HepG2 (cell line): ENCODE measurements around the gene ADD2. TPM values are rescaled to one million over a fixed set of nuclear protein-coding genes. Genes with fewer than 3 reads are reported as not detected.

Experiments
- ATAC-seq: fragments of 200-7000 bp; cut with Tn5 transposase; 3 replicates; pipeline ENCODE4 v1.9.1; 2020; ENCODE audit warnings: mild to moderate bottlenecking, moderate library complexity
- BruUV-seq: library from RNA; stranded (reverse); fragments of 400-500 nt; replicated peaks from 2 replicates; lab custom pipeline; 2021; lab: Mats Ljungman, UMichigan
- CTCF ChIA-PET: fragments of 300-600 bp; formaldehyde crosslinking; extraction: SDS; loops from one replicate; lab custom pipeline; 2021; ENCODE audit warnings: low total read pairs, inconsistent platforms, low intra/inter-chr PET ratio; lab: Yijun Ruan, JAX
- POLR2A ChIA-PET: fragments of 350-600 bp; sonication (Branson Sonifier 250); formaldehyde crosslinking; loops from one replicate; lab custom pipeline; 2020; ENCODE audit warnings: antibody characterized with exemption, inconsistent platforms; lab: Yijun Ruan, JAX
- DNase-seq: peaks from one replicate; pipeline ENCODE4 v3.0.0-alpha.2; 2015; ENCODE audit warnings: low spot score
- FAIRE-seq: peaks from 3 replicates; lab custom pipeline; 2011; peaks lifted over from hg19 to GRCh38; lab: Jason Lieb, UNC
- H2AFZ ChIP-seq: one replicate; pipeline ENCODE4 v1.6.1; 2011; ENCODE audit warnings: low read length, inconsistent platforms
- H3K27ac ChIP-seq: fragments of 300-600 bp; 3 replicates; pipeline ENCODE4 v1.8.0; 2011; ENCODE audit warnings: mixed run types, mild to moderate bottlenecking, mixed read lengths, low read length, inconsistent platforms; ENCODE audit not compliant: insufficient read depth; ENCODE audit errors: extremely low read length
- H3K27me3 ChIP-seq, 2 experiments: fragments of 200-600 bp in 1 of 2; 2 replicates in 1 of 2; 3 replicates in 1 of 2; pipeline versions ENCODE4 v1.6.0 to v1.8.0; 2011; ENCODE audit warnings: low read length in 2 of 2, mild to moderate bottlenecking in 2 of 2, moderate library complexity in 2 of 2, inconsistent platforms in 1 of 2; ENCODE audit not compliant: insufficient read depth in 2 of 2, control insufficient read depth in 1 of 2
- H3K36me3 ChIP-seq, 2 experiments: fragments of 200-600 bp in 1 of 2; replicated peaks in 1 of 2; 2 replicates in 1 of 2; 3 replicates in 1 of 2; pipeline versions ENCODE4 v1.5.1 to v1.8.0; 2011; ENCODE audit warnings: low read length in 2 of 2, inconsistent platforms in 1 of 2; ENCODE audit not compliant: insufficient read depth in 2 of 2, control insufficient read depth in 1 of 2
- H3K4me1 ChIP-seq: 2 replicates; pipeline ENCODE4 v1.5.1; 2012; ENCODE audit warnings: low read length, inconsistent platforms; ENCODE audit not compliant: insufficient read depth
- H3K4me2 ChIP-seq: 2 replicates; pipeline ENCODE4 v1.6.0; 2011; ENCODE audit warnings: low read depth, low read length, inconsistent platforms
- H3K4me3 ChIP-seq, 3 experiments: fragments of 200-600 bp in 1 of 3; sonication (generic), shearing (Covaris generic) in 1 of 3; replicated peaks in 1 of 3; 2 replicates each; pipeline ENCODE4 v1.5.1; 2011 to 2016; ENCODE audit warnings: low read length in 3 of 3, inconsistent platforms in 2 of 3, low read depth in 2 of 3, mild to moderate bottlenecking in 2 of 3, control low read depth in 1 of 3, mixed read lengths in 1 of 3; ENCODE audit not compliant: insufficient read depth in 1 of 3
- H3K79me2 ChIP-seq: one replicate; pipeline ENCODE4 v1.6.1; 2011; ENCODE audit warnings: low read length, inconsistent platforms; ENCODE audit not compliant: insufficient read depth
- H3K9ac ChIP-seq: 2 replicates; pipeline ENCODE4 v1.6.0; 2011; ENCODE audit warnings: mild to moderate bottlenecking, low read depth, low read length, inconsistent platforms; ENCODE audit not compliant: insufficient read depth
- H3K9me3 ChIP-seq: 2 replicates; pipeline ENCODE4 v1.5.1; 2012; ENCODE audit warnings: mild to moderate bottlenecking, low read length
- H4K20me1 ChIP-seq: 2 replicates; pipeline ENCODE4 v1.6.0; 2011; ENCODE audit warnings: inconsistent platforms, mild to moderate bottlenecking, low read length, moderate library complexity; ENCODE audit not compliant: insufficient read depth
- GATA4 ChIP-seq: sonication (generic); IDR thresholded peaks from 2 replicates; pipeline ENCODE4 v1.6.1; 2016; ENCODE audit warnings: antibody characterized with exemption, low read depth, borderline replicate concordance
- MAF1 ChIP-seq: sonication (generic); formaldehyde crosslinking; IDR thresholded peaks from 2 replicates; pipeline ENCODE4 v1.5.0; 2020; ENCODE audit warnings: missing genetic modification reagents, borderline replicate concordance
- NCOA2 ChIP-seq: sonication (generic); formaldehyde crosslinking; IDR thresholded peaks from 2 replicates; pipeline ENCODE4 v1.8.0; 2022; ENCODE audit warnings: inconsistent platforms
- XBP1 ChIP-seq: sonication (generic); formaldehyde crosslinking; IDR thresholded peaks from 2 replicates; pipeline ENCODE4 v1.5.0; 2020; ENCODE audit warnings: missing genetic modification reagents
- YEATS2 ChIP-seq: sonication (generic); formaldehyde crosslinking; IDR thresholded peaks from 2 replicates; pipeline ENCODE4 v1.4.0; 2020; ENCODE audit warnings: missing genetic modification reagents, borderline replicate concordance
- ZBTB8A ChIP-seq: sonication (generic); formaldehyde crosslinking; IDR thresholded peaks from 2 replicates; pipeline ENCODE4 v1.4.0; 2020; ENCODE audit warnings: mild to moderate bottlenecking, low read depth, missing genetic modification reagents, borderline replicate concordance
- ZNF337 ChIP-seq: sonication (generic); formaldehyde crosslinking; IDR thresholded peaks from 2 replicates; pipeline ENCODE4 v1.5.1; 2020; ENCODE audit warnings: missing genetic modification reagents, low read depth, mild to moderate bottlenecking, borderline replicate concordance
- ZNF558 ChIP-seq: sonication (generic); formaldehyde crosslinking; IDR thresholded peaks from 2 replicates; pipeline ENCODE4 v1.9.0; 2022; ENCODE audit warnings: mild to moderate bottlenecking, missing genetic modification reagents, borderline replicate concordance
- ZNF772 ChIP-seq: sonication (generic); formaldehyde crosslinking; IDR thresholded peaks from 2 replicates; pipeline ENCODE4 v1.5.0; 2020; ENCODE audit warnings: mild to moderate bottlenecking, missing genetic modification reagents
- ZNF792 ChIP-seq: IDR thresholded peaks from 2 replicates; pipeline ENCODE4 v1.6.1; 2016
- WGBS: methylation state at CpG from one replicate; pipeline ENCODE4 v1.1.6; 2017; ENCODE audit warnings: low lambda C conversion rate; 5-methylcytosine and 5-hydroxymethylcytosine counted together
- in situ Hi-C: cut with HindIII; loops from 2 replicates; pipeline ENCODE4 v1.10.0; 2017; ENCODE audit warnings: low pct_unique_long_range_greater_than_20kb; ENCODE audit not compliant: extremely low pct_ligation_motif_present
- intact Hi-C: fragments of 100-400 bp; cut with micrococcal nuclease; formaldehyde crosslinking; loops from one replicate; pipeline ENCODE4 v1.10.0; 2022; ENCODE audit not compliant: unreplicated experiment
- polyA plus RNA-seq, 8 experiments: library from polyadenylated mRNA; depleted of rRNA in 3 of 8; stranded (reverse) in 7 of 8; unstranded in 1 of 8; fragments of >200 nt; fragmentation: Illumina TruSeq in 4 of 8; extraction: Trizol in 4 of 8; gene quantifications; 2 replicates each; pipeline versions ENCODE4 v1.2.1 to v1.2.3, GENCODE V29; 2011 to 2016; ENCODE audit warnings: low read depth in 4 of 8, missing spikeins in 1 of 8, mixed read lengths in 1 of 8; ENCODE audit not compliant: insufficient read depth in 1 of 8
- total RNA-seq, 5 experiments: library from RNA; depleted of rRNA; stranded (reverse); fragments of >200 nt; fragmentation: Illumina TruSeq; extraction: Trizol; gene quantifications; 2 replicates each; pipeline ENCODE4 v1.2.3, GENCODE V29; 2016; ENCODE audit warnings: low read depth in 1 of 5
- TF ChIP-seq, protein P1 (sequence below), 2 experiments: sonication (generic) in 1 of 2; formaldehyde crosslinking in 1 of 2; IDR thresholded peaks; 2 replicates each; pipeline versions ENCODE4 v1.4.0 to v1.6.1; 2018 to 2020; ENCODE audit warnings: missing genetic modification reagents in 2 of 2, borderline replicate concordance in 1 of 2, low read depth in 1 of 2, mild to moderate bottlenecking in 1 of 2, missing biosample characterization in 1 of 2
- TF ChIP-seq, protein P2 (sequence below): sonication (generic); formaldehyde crosslinking; IDR thresholded peaks from 2 replicates; pipeline ENCODE4 v1.5.0; 2020; ENCODE audit warnings: missing genetic modification reagents, mild to moderate bottlenecking, borderline replicate concordance
- TF ChIP-seq, protein P3 (sequence below): sonication (generic); formaldehyde crosslinking; IDR thresholded peaks from 2 replicates; pipeline ENCODE4 v1.5.0; 2020; ENCODE audit warnings: missing genetic modification reagents

ADD2 gene
- total and polyA plus RNA-seq, 2 of the 13 experiments (the other 11 are each of a cell fraction or from before 2014, with no cell fraction given) = 0.05 to 0.13 TPM

DNA sequence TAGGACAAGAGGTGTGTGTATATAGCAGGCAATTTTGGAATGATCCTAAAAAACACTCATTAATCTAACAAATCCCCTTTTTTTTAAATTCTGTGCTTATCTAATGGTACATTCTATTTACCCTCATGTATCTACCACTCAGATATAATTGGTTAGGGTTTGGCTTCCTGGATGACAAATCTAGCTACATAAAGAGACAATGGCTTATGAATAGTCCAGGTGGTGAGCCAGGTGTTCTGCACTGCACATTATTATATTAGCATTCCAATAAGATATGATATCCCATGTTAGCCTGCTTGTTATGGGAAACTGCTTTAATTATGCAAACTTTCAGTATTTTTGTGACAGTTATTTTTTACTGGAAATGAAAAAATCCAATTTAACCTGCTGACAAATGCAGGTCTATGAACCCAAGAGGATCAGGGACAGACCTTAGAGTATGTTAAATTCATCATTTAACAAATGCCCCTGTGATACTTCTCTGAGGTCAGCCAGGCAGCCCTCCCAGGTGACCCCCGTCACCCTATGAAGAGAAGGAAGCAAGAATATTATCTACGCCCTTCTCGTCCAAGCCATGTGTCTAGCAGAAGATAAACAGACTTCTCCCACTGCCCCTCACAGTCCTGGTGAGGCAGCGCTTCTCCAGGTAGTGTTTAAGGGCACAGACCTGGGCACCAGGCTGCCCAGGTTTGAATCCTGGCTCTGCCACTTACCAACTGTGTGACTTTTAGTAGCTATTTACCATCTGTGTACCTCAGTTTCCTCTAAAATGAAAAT is 83.0 kb downstream of the ADD2 start:
- intact Hi-C loops = no loop called here
- DNase-seq = no peak
- H3K79me2 ChIP-seq = no peaks in the 10 kb centered on the region
- no peaks in the 10 kb centered on the region for H4K20me1 ChIP-seq
- H3K27ac ChIP-seq = no peak overlapping the region
- H3K27me3 ChIP-seq = peaks cover 0 to 18% of the 10 kb centered on the region in 2 experiments; a peak in 3 of 5 replicates
- no peaks in the 10 kb centered on the region for H3K9me3 ChIP-seq
- no peak for FAIRE-seq
- ChIA-PET CTCF (no interaction called here), POLR2A (interaction anchor here (1.1 kb wide), 1 partner anchor 384 kb away, joined by 3 read pairs; the partner anchor contains the start of gene NAGK)
- TF ChIP-seq ZNF558 (CRISPR knock-in tag) (no peak), XBP1 (CRISPR knock-in tag) (no peak), MAF1 (CRISPR knock-in tag) (no peak), ZNF772 (CRISPR knock-in tag) (no peak), ZBTB8A (CRISPR knock-in tag) (no peak), YEATS2 (CRISPR knock-in tag) (no peak), NCOA2 (CRISPR knock-in tag) (no peak), ZNF337 (no peak), GATA4 (no peak), ZNF792 (no peak)
- TF ChIP-seq, protein P1, sequence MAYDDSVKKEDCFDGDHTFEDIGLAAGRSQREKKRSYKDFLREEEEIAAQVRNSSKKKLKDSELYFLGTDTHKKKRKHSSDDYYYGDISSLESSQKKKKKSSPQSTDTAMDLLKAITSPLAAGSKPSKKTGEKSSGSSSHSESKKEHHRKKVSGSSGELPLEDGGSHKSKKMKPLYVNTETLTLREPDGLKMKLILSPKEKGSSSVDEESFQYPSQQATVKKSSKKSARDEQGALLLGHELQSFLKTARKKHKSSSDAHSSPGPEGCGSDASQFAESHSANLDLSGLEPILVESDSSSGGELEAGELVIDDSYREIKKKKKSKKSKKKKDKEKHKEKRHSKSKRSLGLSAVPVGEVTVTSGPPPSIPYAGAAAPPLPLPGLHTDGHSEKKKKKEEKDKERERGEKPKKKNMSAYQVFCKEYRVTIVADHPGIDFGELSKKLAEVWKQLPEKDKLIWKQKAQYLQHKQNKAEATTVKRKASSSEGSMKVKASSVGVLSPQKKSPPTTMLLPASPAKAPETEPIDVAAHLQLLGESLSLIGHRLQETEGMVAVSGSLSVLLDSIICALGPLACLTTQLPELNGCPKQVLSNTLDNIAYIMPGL (CRISPR knock-in tag; IDR thresholded peaks at IDR 0.05; ENCODE audit: borderline replicate concordance in 1 of 2, low read depth in 1 of 2) = no peak
- TF ChIP-seq, protein P2, sequence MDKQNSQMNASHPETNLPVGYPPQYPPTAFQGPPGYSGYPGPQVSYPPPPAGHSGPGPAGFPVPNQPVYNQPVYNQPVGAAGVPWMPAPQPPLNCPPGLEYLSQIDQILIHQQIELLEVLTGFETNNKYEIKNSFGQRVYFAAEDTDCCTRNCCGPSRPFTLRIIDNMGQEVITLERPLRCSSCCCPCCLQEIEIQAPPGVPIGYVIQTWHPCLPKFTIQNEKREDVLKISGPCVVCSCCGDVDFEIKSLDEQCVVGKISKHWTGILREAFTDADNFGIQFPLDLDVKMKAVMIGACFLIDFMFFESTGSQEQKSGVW (CRISPR knock-in tag) = no peak
- TF ChIP-seq, protein P3, sequence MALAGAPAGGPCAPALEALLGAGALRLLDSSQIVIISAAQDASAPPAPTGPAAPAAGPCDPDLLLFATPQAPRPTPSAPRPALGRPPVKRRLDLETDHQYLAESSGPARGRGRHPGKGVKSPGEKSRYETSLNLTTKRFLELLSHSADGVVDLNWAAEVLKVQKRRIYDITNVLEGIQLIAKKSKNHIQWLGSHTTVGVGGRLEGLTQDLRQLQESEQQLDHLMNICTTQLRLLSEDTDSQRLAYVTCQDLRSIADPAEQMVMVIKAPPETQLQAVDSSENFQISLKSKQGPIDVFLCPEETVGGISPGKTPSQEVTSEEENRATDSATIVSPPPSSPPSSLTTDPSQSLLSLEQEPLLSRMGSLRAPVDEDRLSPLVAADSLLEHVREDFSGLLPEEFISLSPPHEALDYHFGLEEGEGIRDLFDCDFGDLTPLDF = no peak
- 40% methylated on average over 4 of the region's 4 CpGs for WGBS
- no peak for ATAC-seq
- H3K4me2 ChIP-seq = no peak overlapping the region
- peaks cover 4% of the 10 kb centered on the region; the same call in 1 of the 2 replicates for H3K4me1 ChIP-seq
- BruUV-seq = no TSS peak
- no peak overlapping the region for H3K4me3 ChIP-seq
- no peak overlapping the region for H3K9ac ChIP-seq
- no peaks in the 10 kb centered on the region for H3K36me3 ChIP-seq
- no peak overlapping the region for H2AFZ ChIP-seq
- in situ Hi-C loops = no loop called here
